ENCODE measurements around the gene MGA.
A peak's percentile ranks its signal among the peaks of the same experiment; 100 is the strongest.

The MGA gene

GRCh38 chr15:41671656-41672648 is 11.7 kb downstream of the MGA start:
- H3K27ac Mint-ChIP-seq, result no peak overlapping the region
- H3K27me3 Mint-ChIP-seq, result no peaks in the 10 kb centered on the region
- no peak overlapping the region for H3K4me3 Mint-ChIP-seq

GRCh38 chr15:41675337-41675736 is 15.1 kb downstream of the MGA start:
- Mint-ChIP-seq H3K27ac (no peak overlapping the region), H3K36me3 (peaks cover 22% of the 10 kb centered on the region), H3K4me3 (no peak overlapping the region), H3K27me3 (no peaks in the 10 kb centered on the region), H3K4me1 (peaks cover 21% of the 10 kb centered on the region), H3K9me3 (no peaks in the 10 kb centered on the region)
- ATAC-seq (ENCODE audit: low read depth), result no peak
- no peak for DNase-seq (ENCODE audit: low spot score in 2 of 2)

More at GRCh38 chr15:41671656-41672648, 11.7 kb downstream of the MGA start:
- ATAC-seq (ENCODE audit: low read depth) (no peak), DNase-seq (ENCODE audit: low spot score in 2 of 2) (no peak)
- Mint-ChIP-seq H3K36me3 (peaks cover 31% of the 10 kb centered on the region), H3K4me1 (peaks cover 29% of the 10 kb centered on the region), H3K9me3 (no peaks in the 10 kb centered on the region)

DNA sequence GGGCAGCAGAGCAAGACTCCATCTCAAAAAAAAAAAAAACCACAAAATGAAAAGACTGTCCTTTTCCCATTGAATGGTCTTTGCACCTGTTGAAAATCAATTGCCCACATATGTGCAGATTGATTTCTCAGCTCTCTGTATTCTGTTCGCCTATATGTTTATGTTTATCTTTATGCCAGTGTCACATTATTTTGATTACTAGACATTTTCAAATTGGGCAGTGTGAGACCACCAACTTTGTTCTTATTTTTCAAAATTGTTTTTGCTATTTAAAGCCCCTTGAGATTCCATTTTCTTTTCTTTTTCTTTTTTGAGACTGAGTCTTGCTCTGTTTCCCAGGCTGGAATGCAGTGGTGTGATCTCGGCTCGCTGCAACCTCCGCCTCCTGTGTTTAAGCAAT is 18.5 kb downstream of the MGA start:
- DNase-seq (ENCODE audit: low spot score in 2 of 2) (no peak), ATAC-seq (ENCODE audit: low read depth) (no peak)
- H3K9me3 Mint-ChIP-seq, result no peaks in the 10 kb centered on the region
- no peak overlapping the region for H3K27ac Mint-ChIP-seq
- no peaks in the 10 kb centered on the region for H3K27me3 Mint-ChIP-seq
- no peak overlapping the region for H3K4me3 Mint-ChIP-seq
- H3K36me3 Mint-ChIP-seq, result peaks cover 19% of the 10 kb centered on the region
- peaks cover 22% of the 10 kb centered on the region for H3K4me1 Mint-ChIP-seq

DNA sequence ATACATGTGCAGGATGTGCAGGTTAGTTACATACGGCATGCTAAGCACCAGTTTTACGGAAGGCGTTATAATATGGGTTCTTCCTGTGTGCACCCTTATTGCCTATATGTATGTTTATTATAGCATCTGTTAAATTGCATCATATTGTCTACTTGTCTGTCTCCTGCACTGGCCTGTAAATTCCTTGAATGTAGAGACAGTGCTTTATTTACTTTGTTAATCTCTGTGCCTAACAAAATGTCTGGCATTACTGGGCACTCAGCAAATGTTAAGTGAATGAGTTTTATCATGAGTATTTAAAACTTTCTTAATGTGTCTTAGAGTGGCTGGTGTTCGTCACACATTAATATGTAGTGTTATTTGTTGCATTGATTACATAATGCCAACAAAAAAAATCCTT is 23.8 kb downstream of the MGA start:
- ATAC-seq (ENCODE audit: low read depth), result no peak
- H3K4me3 Mint-ChIP-seq, result no peak overlapping the region
- no peak overlapping the region for H3K27ac Mint-ChIP-seq
- no peaks in the 10 kb centered on the region for H3K9me3 Mint-ChIP-seq
- H3K4me1 Mint-ChIP-seq, result peaks cover 25% of the 10 kb centered on the region
- H3K27me3 Mint-ChIP-seq, result no peaks in the 10 kb centered on the region
- peaks cover 6% of the 10 kb centered on the region for H3K36me3 Mint-ChIP-seq
- no peak for DNase-seq (ENCODE audit: low spot score in 2 of 2)

DNA sequence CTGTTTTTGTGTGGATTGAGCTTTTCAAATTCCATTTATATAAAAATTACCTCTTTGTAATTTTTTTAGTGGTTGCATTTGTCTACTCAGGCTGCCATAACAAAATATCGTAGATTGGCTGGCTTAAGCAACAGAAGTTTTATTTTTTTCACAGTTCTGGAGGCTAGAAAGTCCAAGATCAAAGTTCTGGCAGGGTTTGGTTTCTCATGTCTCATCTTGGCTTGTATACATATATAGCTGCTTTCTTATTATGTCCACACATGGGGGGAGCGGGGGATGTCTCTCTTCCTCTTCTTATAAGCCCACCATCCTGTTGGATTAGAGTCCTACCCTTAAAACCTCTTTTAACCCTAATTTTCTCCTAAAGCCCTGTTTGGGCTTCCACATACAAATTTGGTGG is 28.5 kb downstream of the MGA start:
- H3K27ac Mint-ChIP-seq, result peak overlapping the region; percentile 77
- no peaks in the 10 kb centered on the region for H3K27me3 Mint-ChIP-seq
- H3K9me3 Mint-ChIP-seq, result no peaks in the 10 kb centered on the region
- no peak overlapping the region for H3K4me3 Mint-ChIP-seq
- H3K4me1 Mint-ChIP-seq, result peaks cover 32% of the 10 kb centered on the region
- peaks cover 2% of the 10 kb centered on the region for H3K36me3 Mint-ChIP-seq
- DNase-seq (ENCODE audit: low spot score in 2 of 2) (no peak), ATAC-seq (ENCODE audit: low read depth) (no peak)

- DNase-seq (ENCODE audit: low spot score in 2 of 2) (no peak), ATAC-seq (ENCODE audit: low read depth) (no peak)
- Mint-ChIP-seq H3K36me3 (peaks cover 2% of the 10 kb centered on the region), H3K4me1 (peaks cover 32% of the 10 kb centered on the region), H3K27me3 (no peaks in the 10 kb centered on the region), H3K4me3 (no peak overlapping the region), H3K9me3 (no peaks in the 10 kb centered on the region), H3K27ac (peak overlapping the region; percentile 77)
Observed at GRCh38 chr15:41689083-41689482, 28.9 kb downstream of the MGA start.

DNA sequence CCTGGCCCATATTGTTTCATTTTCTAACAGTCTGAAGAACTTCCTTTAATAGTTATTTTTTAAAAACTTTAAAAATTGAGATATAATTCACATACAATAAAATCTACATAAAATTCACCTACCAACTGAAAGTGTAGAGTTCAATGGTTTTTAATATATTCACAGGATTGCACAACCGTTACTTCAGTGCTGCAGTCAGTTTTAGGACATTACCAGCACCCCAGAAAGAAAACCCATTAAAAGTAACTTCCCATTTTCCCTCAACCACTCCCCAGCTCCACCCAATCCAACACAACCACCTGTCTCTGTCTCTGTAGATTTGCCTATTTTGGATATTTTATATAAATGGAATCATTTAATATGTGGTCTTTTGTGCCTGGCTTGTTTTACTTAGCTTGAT is 29.6 kb downstream of the MGA start:
- H3K4me3 Mint-ChIP-seq, result no peak overlapping the region
- peaks cover 2% of the 10 kb centered on the region for H3K36me3 Mint-ChIP-seq
- H3K27ac Mint-ChIP-seq, result no peak overlapping the region
- peaks cover 33% of the 10 kb centered on the region for H3K4me1 Mint-ChIP-seq
- DNase-seq (ENCODE audit: low spot score in 2 of 2) (no peak), ATAC-seq (ENCODE audit: low read depth) (no peak)
- no peaks in the 10 kb centered on the region for H3K27me3 Mint-ChIP-seq
- H3K9me3 Mint-ChIP-seq, result no peaks in the 10 kb centered on the region

DNA sequence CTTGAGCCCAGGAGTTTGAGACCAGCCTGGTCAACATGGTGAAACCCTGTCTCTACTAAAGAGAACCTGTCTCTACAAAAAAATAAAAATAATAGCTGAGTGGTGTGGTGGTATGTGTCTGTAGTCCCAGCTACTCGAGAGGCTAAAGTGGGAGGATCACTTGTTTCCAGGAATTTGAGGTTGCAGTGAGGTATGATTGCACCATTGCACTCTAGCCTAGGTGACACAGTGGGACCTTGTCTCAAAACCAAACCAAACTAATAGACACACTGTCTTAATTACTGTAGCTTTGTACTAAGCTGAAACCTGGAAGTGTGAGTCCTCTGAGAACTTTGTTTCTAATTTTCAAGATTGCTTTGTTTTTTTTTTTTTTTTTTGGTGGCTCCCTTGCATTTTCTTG is 30.4 kb downstream of the MGA start:
- no peaks in the 10 kb centered on the region for H3K9me3 Mint-ChIP-seq
- H3K27me3 Mint-ChIP-seq, result no peaks in the 10 kb centered on the region
- no peak overlapping the region for H3K27ac Mint-ChIP-seq
- ATAC-seq (ENCODE audit: low read depth) (no peak), DNase-seq (ENCODE audit: low spot score in 2 of 2) (no peak)
- H3K36me3 Mint-ChIP-seq, result peaks cover 2% of the 10 kb centered on the region
- H3K4me3 Mint-ChIP-seq, result no peak overlapping the region
- peaks cover 35% of the 10 kb centered on the region for H3K4me1 Mint-ChIP-seq

DNA sequence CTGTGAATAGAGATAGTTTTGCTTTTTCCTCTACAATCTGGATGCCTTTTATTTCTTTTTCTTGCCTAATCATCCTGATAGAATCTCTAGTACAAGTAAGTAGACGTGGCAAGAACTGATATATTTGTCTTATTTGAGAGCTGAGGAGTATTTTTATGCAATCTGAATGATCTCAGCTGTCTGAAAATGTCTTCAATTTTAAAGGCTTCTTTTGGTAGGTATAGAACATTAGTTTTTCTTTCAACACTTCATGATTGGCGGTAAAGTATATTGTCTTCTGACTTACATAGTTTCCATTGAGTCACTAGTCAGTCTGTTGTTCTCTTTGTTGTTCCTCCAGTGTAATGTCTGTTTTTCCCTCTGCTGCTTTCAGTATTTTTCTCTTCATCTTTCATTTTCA is 31.3 kb downstream of the MGA start:
- Mint-ChIP-seq H3K36me3 (peaks cover 2% of the 10 kb centered on the region), H3K27ac (peak overlapping the region; percentile 42), H3K4me3 (no peak overlapping the region), H3K27me3 (no peaks in the 10 kb centered on the region), H3K4me1 (peaks cover 39% of the 10 kb centered on the region), H3K9me3 (no peaks in the 10 kb centered on the region)
- DNase-seq (ENCODE audit: low spot score in 2 of 2) (no peak), ATAC-seq (ENCODE audit: low read depth) (no peak)

- peaks cover 36% of the 10 kb centered on the region for H3K4me1 Mint-ChIP-seq
- no peak overlapping the region for H3K4me3 Mint-ChIP-seq
- no peak for ATAC-seq (ENCODE audit: low read depth)
Observed at GRCh38 chr15:41692049-41692448, 31.8 kb downstream of the MGA start.

DNA sequence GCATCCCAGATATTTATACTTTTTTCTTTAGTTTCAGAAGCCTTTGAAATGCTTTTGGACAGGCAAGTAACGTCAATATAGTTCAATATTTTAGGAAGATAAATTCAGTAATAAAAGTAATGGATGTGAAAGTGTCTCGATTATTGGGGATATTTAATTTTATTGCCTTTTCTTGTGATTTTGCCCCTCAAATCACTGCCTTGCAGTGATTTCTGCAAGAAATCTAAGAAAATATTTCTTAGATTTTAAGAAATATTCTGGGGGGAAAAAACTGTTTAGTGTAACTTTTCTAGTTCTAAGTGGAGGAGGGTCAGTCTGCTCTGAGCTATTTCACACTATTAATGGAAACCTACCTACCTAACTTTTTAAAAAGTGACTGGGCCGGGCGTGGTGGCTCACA is 33.6 kb downstream of the MGA start:
- ATAC-seq (ENCODE audit: low read depth) (no peak), DNase-seq (ENCODE audit: low spot score in 2 of 2) (no peak)
- Mint-ChIP-seq H3K4me3 (no peak overlapping the region), H3K4me1 (peaks cover 31% of the 10 kb centered on the region), H3K9me3 (no peaks in the 10 kb centered on the region), H3K27ac (peak overlapping the region; percentile 11), H3K27me3 (no peaks in the 10 kb centered on the region), H3K36me3 (peaks cover 2% of the 10 kb centered on the region)

More at GRCh38 chr15:41692049-41692448, 31.8 kb downstream of the MGA start:
- no peaks in the 10 kb centered on the region for H3K27me3 Mint-ChIP-seq
- peak overlapping the region; percentile 42 for H3K27ac Mint-ChIP-seq
- H3K9me3 Mint-ChIP-seq, result no peaks in the 10 kb centered on the region
- peaks cover 2% of the 10 kb centered on the region for H3K36me3 Mint-ChIP-seq
- DNase-seq (ENCODE audit: low spot score in 2 of 2), result no peak

DNA sequence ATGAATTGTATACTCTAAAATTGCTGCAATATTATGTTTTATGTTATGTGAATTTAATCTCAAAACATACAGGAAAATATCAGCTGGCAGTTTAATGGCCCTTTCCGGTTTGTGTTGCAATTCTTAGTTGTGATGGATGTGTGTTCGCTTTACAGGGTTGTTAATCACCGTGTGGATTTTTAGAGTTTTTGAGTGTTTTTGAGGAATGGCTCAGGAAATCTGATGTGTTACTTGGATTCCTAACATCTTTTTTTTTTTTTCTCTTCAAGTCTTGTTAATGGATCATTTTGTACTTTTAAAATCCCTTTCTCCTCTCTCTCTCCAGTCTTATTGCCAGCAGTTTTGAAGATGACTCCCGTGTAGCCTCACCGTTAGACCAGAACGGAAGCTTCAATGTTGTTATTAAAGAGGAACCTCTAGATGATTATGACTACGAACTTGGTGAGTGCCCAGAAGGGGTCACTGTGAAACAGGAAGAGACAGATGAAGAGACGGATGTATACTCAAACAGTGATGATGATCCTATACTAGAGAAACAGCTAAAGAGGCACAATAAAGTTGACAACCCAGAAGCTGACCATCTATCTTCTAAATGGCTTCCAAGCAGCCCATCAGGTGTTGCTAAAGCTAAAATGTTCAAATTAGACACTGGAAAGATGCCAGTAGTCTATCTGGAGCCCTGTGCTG is 35.7 kb downstream of the MGA start:
- Mint-ChIP-seq H3K9me3 (no peaks in the 10 kb centered on the region), H3K27me3 (no peaks in the 10 kb centered on the region), H3K36me3 (peaks cover 10% of the 10 kb centered on the region), H3K27ac (peak overlapping the region; percentile 66), H3K4me3 (peak overlapping the region; percentile 63), H3K4me1 (peaks cover 21% of the 10 kb centered on the region)
- ATAC-seq (ENCODE audit: low read depth) (peak; percentile 99), DNase-seq (ENCODE audit: low spot score in 2 of 2) (peak; percentile 23 to 57)

GRCh38 chr15:41698779-41699178 is 38.6 kb downstream of the MGA start:
- Mint-ChIP-seq H3K27ac (peak overlapping the region; percentile 6), H3K4me3 (no peak overlapping the region)

GRCh38 chr15:41703120-41703519 is 42.9 kb downstream of the MGA start:
- Mint-ChIP-seq H3K27ac (peak overlapping the region; percentile 17), H3K4me1 (peaks cover 5% of the 10 kb centered on the region), H3K36me3 (peaks cover 20% of the 10 kb centered on the region), H3K4me3 (no peak overlapping the region), H3K9me3 (no peaks in the 10 kb centered on the region), H3K27me3 (no peaks in the 10 kb centered on the region)
- DNase-seq (ENCODE audit: low spot score in 2 of 2) (no peak), ATAC-seq (ENCODE audit: low read depth) (no peak)

More at GRCh38 chr15:41698779-41699178, 38.6 kb downstream of the MGA start:
- Mint-ChIP-seq H3K9me3 (no peaks in the 10 kb centered on the region), H3K4me1 (peaks cover 12% of the 10 kb centered on the region), H3K27me3 (no peaks in the 10 kb centered on the region), H3K36me3 (peaks cover 16% of the 10 kb centered on the region)
- DNase-seq (ENCODE audit: low spot score in 2 of 2), result no peak
- ATAC-seq (ENCODE audit: low read depth), result no peak
